Measurements from ENCODE around the gene CRADD.

Gene CRADD

GRCh38 chr12:93813972-93814821 lies 137.0 kb downstream of the CRADD start:
- no peak for TF ChIP-seq CTCF (IDR thresholded peaks at IDR 0.05; ENCODE audit: low read depth, low read length, missing control alignments)
- Histone ChIP-seq H3K4me3 (ENCODE audit: low read depth, low read length) (no peak overlapping the region), H3K27ac (peak overlapping the region; percentile 7), H3K36me3 (replicated peaks) (no peaks in the 10 kb centered on the region), H3K27me3 (replicated peaks) (no peaks in the 10 kb centered on the region)
- DNase-seq, result peak; percentile 64
- in situ Hi-C loops (cut with HindIII; ENCODE audit: low pct_ligation_motif_present, low sequenced_read_pairs), result no loop called here

GRCh38 chr12:93818488-93819049 lies 141.4 kb downstream of the CRADD start:
- no peak for DNase-seq
- no peaks in the 10 kb centered on the region for H3K27me3 ChIP-seq (replicated peaks)
- no peak for TF ChIP-seq CTCF (IDR thresholded peaks at IDR 0.05; ENCODE audit: low read depth, low read length, missing control alignments)
- H3K4me3 ChIP-seq (ENCODE audit: low read depth, low read length), result no peak overlapping the region
- H3K36me3 ChIP-seq (replicated peaks), result no peaks in the 10 kb centered on the region
- peak overlapping the region; percentile 5 for H3K27ac ChIP-seq
- in situ Hi-C loops (cut with HindIII; ENCODE audit: low pct_ligation_motif_present, low sequenced_read_pairs), result no loop called here

DNA sequence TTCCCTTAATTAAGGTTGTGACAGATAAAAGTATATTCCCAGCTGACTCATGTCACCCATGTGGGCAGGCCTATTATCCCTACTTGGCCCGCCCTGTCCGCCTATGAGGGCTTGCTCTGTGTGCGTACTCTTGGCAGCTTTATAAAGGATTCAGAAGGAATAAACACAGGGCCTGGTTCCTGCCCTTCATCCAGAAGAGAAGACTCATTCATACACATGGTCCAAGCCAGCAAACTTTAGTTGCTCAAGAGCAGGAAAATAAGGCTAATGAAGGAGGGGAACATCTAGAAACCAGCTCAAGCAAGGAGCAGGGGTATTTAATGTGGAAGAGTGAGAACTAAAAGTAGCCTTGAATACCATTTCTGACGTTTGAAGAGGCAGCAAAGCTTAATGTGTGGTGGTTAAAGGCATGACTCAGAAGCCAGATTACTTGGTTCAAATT lies 141.9 kb downstream of the CRADD start:
- Histone ChIP-seq H3K27ac (peak overlapping the region; percentile 5), H3K36me3 (replicated peaks) (no peaks in the 10 kb centered on the region), H3K4me3 (ENCODE audit: low read depth, low read length) (no peak overlapping the region), H3K27me3 (replicated peaks) (no peaks in the 10 kb centered on the region)
- no peak for DNase-seq
- no peak for TF ChIP-seq CTCF (IDR thresholded peaks at IDR 0.05; ENCODE audit: low read depth, low read length, missing control alignments)
- in situ Hi-C loops (cut with HindIII; ENCODE audit: low pct_ligation_motif_present, low sequenced_read_pairs), result no loop called here

DNA sequence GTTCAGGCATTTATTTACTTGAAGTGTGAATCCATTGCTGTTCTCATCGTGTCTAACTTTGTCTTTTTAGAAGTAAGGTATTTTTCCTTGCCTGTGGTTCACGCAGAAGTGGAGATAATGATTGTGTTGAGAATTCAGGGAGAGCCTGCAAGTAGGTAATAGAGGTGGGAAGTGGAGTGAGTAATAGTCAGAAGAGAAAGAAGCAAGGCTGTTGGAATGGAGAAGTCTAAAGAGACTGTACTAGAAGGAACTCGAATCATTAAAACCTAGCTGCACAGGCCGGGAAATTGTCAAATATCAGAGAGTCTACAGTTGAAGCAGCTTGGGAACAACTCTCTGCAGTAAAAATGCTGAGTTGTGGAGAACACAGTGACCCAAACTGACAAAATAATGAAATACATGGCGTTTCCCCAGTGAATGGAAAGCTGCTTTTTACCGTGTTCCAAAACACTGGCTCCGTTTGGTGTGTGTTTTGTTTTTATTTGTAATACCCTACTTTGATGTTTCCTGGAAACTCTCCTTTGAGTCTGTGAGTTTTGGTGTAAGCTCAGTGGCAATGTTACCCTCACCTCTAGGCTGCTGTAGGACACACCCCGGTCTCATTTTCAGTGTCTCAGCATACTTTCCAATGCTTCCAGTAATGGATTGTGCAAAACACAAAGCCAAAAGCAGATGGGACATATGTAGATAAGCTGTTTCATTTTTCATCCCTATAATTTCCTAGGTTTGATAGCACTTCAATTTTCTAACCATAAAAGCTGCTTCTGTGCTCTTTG lies 146.6 kb downstream of the CRADD start:
- H3K27ac ChIP-seq, result no peak overlapping the region
- no peak for DNase-seq
- no peaks in the 10 kb centered on the region for H3K27me3 ChIP-seq (replicated peaks)
- TF ChIP-seq CTCF (IDR thresholded peaks at IDR 0.05; ENCODE audit: low read depth, low read length, missing control alignments), result no peak
- in situ Hi-C loops (cut with HindIII; ENCODE audit: low pct_ligation_motif_present, low sequenced_read_pairs), result no loop called here
- no peak overlapping the region for H3K4me3 ChIP-seq (ENCODE audit: low read depth, low read length)
- H3K36me3 ChIP-seq (replicated peaks), result no peaks in the 10 kb centered on the region

- in situ Hi-C loops (cut with HindIII; ENCODE audit: low pct_ligation_motif_present, low sequenced_read_pairs), result no loop called here
- no peak overlapping the region for H3K27ac ChIP-seq
- peak; percentile 44 for DNase-seq
- no peak overlapping the region for H3K4me3 ChIP-seq (ENCODE audit: low read depth, low read length)
- H3K27me3 ChIP-seq (replicated peaks), result no peaks in the 10 kb centered on the region
- no peak for TF ChIP-seq CTCF (IDR thresholded peaks at IDR 0.05; ENCODE audit: low read depth, low read length, missing control alignments)
- no peaks in the 10 kb centered on the region for H3K36me3 ChIP-seq (replicated peaks)
Observed at GRCh38 chr12:93824514-93825500, 147.6 kb downstream of the CRADD start.

Data from brain microvascular endothelial cell (primary cell).